Large intestine (tissue), 3 donors: Measurements from ENCODE around the gene TTYH2. TPM values are rescaled to one million over a fixed set of nuclear protein-coding genes. Genes with fewer than 3 reads are reported as not detected.

ENCODE experiments used
- DNase-seq, 2 donors: peaks; one replicate each; pipeline versions ENCODE4 v3.0.0 to v3.0.0-alpha.2; 2013
- H3K27ac ChIP-seq: one replicate; pipeline ENCODE4 v1.5.1; 2013; ENCODE audit warnings: low read length
- H3K27me3 ChIP-seq: 2 replicates; pipeline ENCODE4 v1.6.1; 2013; ENCODE audit warnings: low read length; ENCODE audit not compliant: control insufficient read depth, insufficient read depth
- H3K36me3 ChIP-seq: 2 replicates; pipeline ENCODE4 v1.6.1; 2013; ENCODE audit warnings: low read length; ENCODE audit not compliant: control insufficient read depth, insufficient read depth
- H3K4me1 ChIP-seq: one replicate; pipeline ENCODE4 v1.6.1; 2013; ENCODE audit warnings: low read length; ENCODE audit not compliant: control insufficient read depth, insufficient read depth
- H3K4me3 ChIP-seq: one replicate; pipeline ENCODE4 v1.5.1; 2013; ENCODE audit warnings: low read length
- H3K9me3 ChIP-seq: one replicate; pipeline ENCODE4 v1.6.1; 2013; ENCODE audit warnings: mild to moderate bottlenecking, low read depth, low read length, moderate library complexity; ENCODE audit not compliant: control insufficient read depth
- WGBS: methylation state at CpG from one replicate; pipeline ENCODE4 v1.1.5; 2013; ENCODE audit warnings: low lambda C conversion rate; ENCODE audit not compliant: insufficient coverage; 5-methylcytosine and 5-hydroxymethylcytosine counted together
- polyA plus RNA-seq: library from polyadenylated mRNA; unstranded; fragments of 120-200 nt; gene quantifications from one replicate; pipeline ENCODE4 v1.2.1, GENCODE V29; 2013

TTYH2 gene
- polyA plus RNA-seq, 1 donor, result 60.8 TPM

- no CpG with 5 or more reads among the region's 4 CpGs for WGBS
- no peak overlapping the region for H3K27ac ChIP-seq
- DNase-seq, result no peak
- no peak overlapping the region for H3K4me3 ChIP-seq
- no peaks in the 10 kb centered on the region for H3K9me3 ChIP-seq
- H3K36me3 ChIP-seq, result no peaks in the 10 kb centered on the region
- no peaks in the 10 kb centered on the region for H3K27me3 ChIP-seq
- peaks cover 14% of the 10 kb centered on the region for H3K4me1 ChIP-seq
Measured at GRCh38 chr17:74297941-74298340, 84.6 kb downstream of the TTYH2 start.

GRCh38 chr17:74298778-74299177 lies 85.4 kb downstream of the TTYH2 start:
- Histone ChIP-seq H3K27me3 (no peaks in the 10 kb centered on the region), H3K4me3 (no peak overlapping the region), H3K36me3 (no peaks in the 10 kb centered on the region), H3K27ac (no peak overlapping the region), H3K4me1 (peaks cover 14% of the 10 kb centered on the region), H3K9me3 (no peaks in the 10 kb centered on the region)
- DNase-seq, result no peak
- 50% methylated on average over 1 of the region's 7 CpGs for WGBS

GRCh38 chr17:74299226-74300009 lies 86.0 kb downstream of the TTYH2 start:
- no peak overlapping the region for H3K4me3 ChIP-seq
- WGBS, result no CpG with 5 or more reads among the region's 11 CpGs
- H3K36me3 ChIP-seq, result no peaks in the 10 kb centered on the region
- H3K9me3 ChIP-seq, result no peaks in the 10 kb centered on the region
- no peak for DNase-seq
- H3K4me1 ChIP-seq, result peaks cover 14% of the 10 kb centered on the region
- no peaks in the 10 kb centered on the region for H3K27me3 ChIP-seq
- H3K27ac ChIP-seq, result no peak overlapping the region

- Histone ChIP-seq H3K27ac (no peak overlapping the region), H3K4me1 (no peaks in the 10 kb centered on the region), H3K4me3 (no peak overlapping the region), H3K9me3 (no peaks in the 10 kb centered on the region), H3K36me3 (no peaks in the 10 kb centered on the region), H3K27me3 (no peaks in the 10 kb centered on the region)
- whole genome bisulfite sequencing, result no CpG with 5 or more reads among the region's 8 CpGs
- no peak for DNase-seq
Measured at GRCh38 chr17:74303305-74303704, 89.9 kb downstream of the TTYH2 start.

- Histone ChIP-seq H3K27me3 (peaks cover 3% of the 10 kb centered on the region), H3K4me3 (no peak overlapping the region), H3K27ac (no peak overlapping the region), H3K9me3 (no peaks in the 10 kb centered on the region), H3K4me1 (no peaks in the 10 kb centered on the region), H3K36me3 (no peaks in the 10 kb centered on the region)
- no CpG with 5 or more reads among the region's 5 CpGs for WGBS
- no peak for DNase-seq
Measured at GRCh38 chr17:74304184-74304583, 90.8 kb downstream of the TTYH2 start.

- peaks cover 7% of the 10 kb centered on the region for H3K27me3 ChIP-seq
- WGBS, result no CpG with 5 or more reads among the region's 10 CpGs
- H3K36me3 ChIP-seq, result no peaks in the 10 kb centered on the region
- no peaks in the 10 kb centered on the region for H3K4me1 ChIP-seq
- H3K27ac ChIP-seq, result no peak overlapping the region
- no peaks in the 10 kb centered on the region for H3K9me3 ChIP-seq
- no peak for DNase-seq
- H3K4me3 ChIP-seq, result no peak overlapping the region
Measured at GRCh38 chr17:74305865-74306654, 92.7 kb downstream of the TTYH2 start.

GRCh38 chr17:74307984-74308773 lies 94.8 kb downstream of the TTYH2 start:
- H3K36me3 ChIP-seq, result no peaks in the 10 kb centered on the region
- WGBS, result no CpG with 5 or more reads among the region's 15 CpGs
- no peak overlapping the region for H3K27ac ChIP-seq
- H3K4me1 ChIP-seq, result no peaks in the 10 kb centered on the region
- no peak for DNase-seq
- H3K4me3 ChIP-seq, result no peak overlapping the region
- peaks cover 7% of the 10 kb centered on the region for H3K27me3 ChIP-seq
- peaks cover 3% of the 10 kb centered on the region for H3K9me3 ChIP-seq

- Histone ChIP-seq H3K4me3 (no peak overlapping the region), H3K36me3 (no peaks in the 10 kb centered on the region), H3K4me1 (no peaks in the 10 kb centered on the region), H3K27me3 (peaks cover 7% of the 10 kb centered on the region), H3K9me3 (peaks cover 6% of the 10 kb centered on the region), H3K27ac (no peak overlapping the region)
- no peak for DNase-seq
- WGBS, result no CpG with 5 or more reads among the region's 12 CpGs
Measured at GRCh38 chr17:74309902-74310301, 96.5 kb downstream of the TTYH2 start.
